HepG2 (cell line): ENCODE data around the gene TRIM44.

Experiments used
- ATF2 ChIP-seq: sonication (generic); formaldehyde crosslinking; IDR thresholded peaks from 2 replicates; pipeline ENCODE4 v1.4.0; 2020; ENCODE audit warnings: missing genetic modification reagents
- CBFB ChIP-seq: sonication (generic); formaldehyde crosslinking; IDR thresholded peaks from 2 replicates; pipeline ENCODE4 v1.4.0; 2020; ENCODE audit warnings: missing genetic modification reagents
- EP300 ChIP-seq, 3 experiments: sonication (generic) in 1 of 3; formaldehyde crosslinking in 1 of 3; IDR thresholded peaks; 2 replicates each; pipeline versions ENCODE4 v1.5.1 to v1.6.1; 2011 to 2020; ENCODE audit warnings: low read depth in 2 of 3, low read length in 2 of 3, borderline replicate concordance in 1 of 3, improper control_type of control experiment in 1 of 3, mild to moderate bottlenecking in 1 of 3, missing genetic modification reagents in 1 of 3, moderate library complexity in 1 of 3
- KDM5A ChIP-seq: fragments of 200-600 bp; sonication (generic); IDR thresholded peaks from 2 replicates; pipeline ENCODE4 v1.7.0; 2018; ENCODE audit warnings: antibody characterized with exemption, mild to moderate bottlenecking, low read length, borderline replicate concordance
- POLR2A ChIP-seq, 2 experiments: IDR thresholded peaks; 2 replicates each; pipeline ENCODE4 v1.6.1; 2011; ENCODE audit warnings: low read depth in 2 of 2, low read length in 2 of 2, mild to moderate bottlenecking in 1 of 2, moderate library complexity in 1 of 2; ENCODE audit not compliant: insufficient read depth in 1 of 2

GRCh38 chr11:35811783-35812182, 149.2 kb downstream of the TRIM44 start:
- TF ChIP-seq EP300 (IDR thresholded peaks at IDR 0.05; ENCODE audit: low read depth in 2 of 2, low read length in 2 of 2): no peak
- TF ChIP-seq EP300 (CRISPR knock-in tag; IDR thresholded peaks at IDR 0.05; ENCODE audit: borderline replicate concordance): no peak
- no peak for TF ChIP-seq POLR2A (IDR thresholded peaks at IDR 0.05; ENCODE audit: insufficient read depth in 1 of 2, low read depth in 2 of 2, low read length in 2 of 2)
- no peak for TF ChIP-seq CBFB (CRISPR knock-in tag)
- no peak for TF ChIP-seq ATF2 (CRISPR knock-in tag)
- TF ChIP-seq KDM5A: no peak
